Measurements from ENCODE around the gene ANAPC2.

DNA sequence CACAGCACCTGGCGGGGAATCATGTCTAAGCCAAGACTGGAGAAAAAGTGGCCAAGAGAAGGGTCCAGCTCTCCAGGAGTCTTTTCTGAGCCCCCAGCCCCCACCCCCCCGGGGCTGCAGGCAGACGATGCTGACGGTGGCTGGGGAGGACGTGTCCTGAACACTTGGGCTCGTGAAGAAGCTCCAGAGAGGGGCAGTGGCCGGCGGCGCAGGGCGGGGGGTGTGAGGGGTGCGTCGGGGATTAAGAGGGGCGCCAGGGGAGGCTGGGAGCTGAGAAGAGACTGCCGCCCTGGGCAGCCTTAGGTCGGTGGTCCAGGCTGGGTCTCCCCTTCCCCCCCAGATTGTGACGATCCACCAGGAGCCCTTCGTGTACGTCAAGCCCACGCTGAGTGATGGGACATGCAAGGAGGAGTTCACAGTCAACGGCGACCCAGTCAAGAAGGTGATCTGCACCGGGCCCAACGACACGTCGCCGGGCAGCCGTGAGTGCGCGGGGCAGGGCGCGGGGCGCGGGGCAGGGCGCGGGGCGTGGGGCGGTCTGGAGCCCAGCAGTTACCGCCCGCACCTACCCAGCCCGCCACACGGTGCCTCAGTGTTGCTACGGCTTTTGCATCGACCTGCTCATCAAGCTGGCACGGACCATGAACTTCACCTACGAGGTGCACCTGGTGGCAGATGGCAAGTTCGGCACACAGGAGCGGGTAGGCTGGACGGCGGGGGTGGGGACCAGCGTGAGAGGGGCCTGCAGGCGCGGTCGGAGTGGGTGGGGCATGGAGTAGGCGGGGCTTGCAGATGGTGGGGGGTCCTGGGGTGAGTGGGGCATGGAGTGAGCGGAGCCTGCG, 27.4 kb downstream of the ANAPC2 start:
- TF ChIP-seq GATA2 (IDR thresholded peaks at IDR 0.05; ENCODE audit: low read depth, low read length) (no peak), GATA3 (IDR thresholded peaks at IDR 0.05; ENCODE audit: low read depth, low read length) (no peak)
